HG02970 (cell line): Measurements from ENCODE around the gene STAT5A.
"Not testable (repeated sequence)": the region's sequence is repeated elsewhere in the genome, so short reads cannot be mapped to it uniquely, and the experiment has no call there.

Experiments
- ATAC-seq: cut with Tn5 transposase; IDR thresholded peaks from one replicate; pipeline ENCODE4 v1.9.1; 2021; ENCODE audit warnings: mild to moderate bottlenecking, moderate library complexity, moderate number of reproducible peaks; ENCODE audit not compliant: unreplicated experiment, low FRiP score

The STAT5A gene

GRCh38 chr17:42359133-42359532 lies 70.8 kb downstream of the STAT5A start:
- no peak for ATAC-seq

- not testable (repeated sequence) for ATAC-seq
Measured at GRCh38 chr17:42360388-42360787, 72.1 kb downstream of the STAT5A start.
